Smooth muscle cell (in vitro differentiated cells): ENCODE data around the gene NT5DC3. TPM values are rescaled to one million over a fixed set of nuclear protein-coding genes. Genes with fewer than 3 reads are reported as not detected.

ENCODE experiments used
- DNase-seq: peaks from one replicate; lab custom pipeline; 2025; ENCODE audit not compliant: unreplicated experiment; lab: John Stamatoyannopoulos, UW
- H2AFZ ChIP-seq: fragments of 200-600 bp; sonication (generic); 2 replicates; pipeline ENCODE4 v1.6.0; 2016; ENCODE audit warnings: antibody characterized with exemption, low read depth, mild to moderate bottlenecking
- H3F3A ChIP-seq: fragments of 200-600 bp; sonication (generic); 2 replicates; pipeline ENCODE4 v1.6.0; 2017; ENCODE audit warnings: antibody characterized with exemption, low read depth
- H3K27ac ChIP-seq: fragments of 200-600 bp; sonication (generic); 2 replicates; pipeline ENCODE4 v1.5.1; 2016; ENCODE audit warnings: low read depth, mild to moderate bottlenecking
- H3K27me3 ChIP-seq: fragments of 200-600 bp; sonication (generic); 2 replicates; pipeline ENCODE4 v1.6.1; 2016; ENCODE audit warnings: low read depth, mild to moderate bottlenecking
- H3K36me3 ChIP-seq: fragments of 200-600 bp; sonication (generic); 2 replicates; pipeline ENCODE4 v1.5.1; 2016; ENCODE audit warnings: low read depth
- H3K4me1 ChIP-seq: fragments of 200-600 bp; sonication (generic); 2 replicates; pipeline ENCODE4 v1.5.1; 2016; ENCODE audit warnings: low read depth
- H3K4me2 ChIP-seq: fragments of 200-600 bp; sonication (generic); 2 replicates; pipeline ENCODE4 v1.6.0; 2016; ENCODE audit warnings: mild to moderate bottlenecking
- H3K4me3 ChIP-seq: fragments of 200-600 bp; sonication (generic); 2 replicates; pipeline ENCODE4 v1.5.1; 2016; ENCODE audit warnings: mild to moderate bottlenecking
- H3K79me2 ChIP-seq: fragments of 200-600 bp; sonication (generic); 2 replicates; pipeline ENCODE4 v1.6.0; 2016; ENCODE audit warnings: low read depth, mild to moderate bottlenecking
- H3K9ac ChIP-seq: fragments of 200-600 bp; sonication (generic); 2 replicates; pipeline ENCODE4 v1.6.0; 2016; ENCODE audit warnings: low read depth
- H3K9me3 ChIP-seq: fragments of 200-600 bp; sonication (generic); replicated peaks from 2 replicates; pipeline ENCODE4 v1.5.1; 2016; ENCODE audit warnings: low read depth
- H4K20me1 ChIP-seq: fragments of 200-600 bp; sonication (generic); 2 replicates; pipeline ENCODE4 v1.6.0; 2016; ENCODE audit warnings: low read depth
- WGBS: methylation state at CpG from one replicate; pipeline ENCODE4 v1.1.7; 2016; ENCODE audit warnings: low lambda C conversion rate; 5-methylcytosine and 5-hydroxymethylcytosine counted together
- polyA plus RNA-seq: library from polyadenylated mRNA; unstranded; fragments of >200 nt; fragmentation: Nextera tagmentation; extraction: Ambion mirVana; gene quantifications from 2 replicates; pipeline ENCODE4 v1.2.1, GENCODE V29; 2016
- total RNA-seq: library from RNA; depleted of rRNA; stranded (reverse); fragments of >200 nt; gene quantifications from 2 replicates; pipeline ENCODE4 v1.2.3, GENCODE V29; 2014
- TF ChIP-seq, protein P1 (sequence below): fragments of 200-600 bp; sonication (generic); IDR thresholded peaks from 2 replicates; pipeline ENCODE4 v1.5.1; 2017; ENCODE audit warnings: borderline replicate concordance, mild to moderate bottlenecking, antibody characterized with exemption; ENCODE audit not compliant: insufficient read depth, poor library complexity, severe bottlenecking

Gene NT5DC3
- total and polyA plus RNA-seq, 2 experiments from 2014 or later = 0.57 to 1.4 TPM

DNA sequence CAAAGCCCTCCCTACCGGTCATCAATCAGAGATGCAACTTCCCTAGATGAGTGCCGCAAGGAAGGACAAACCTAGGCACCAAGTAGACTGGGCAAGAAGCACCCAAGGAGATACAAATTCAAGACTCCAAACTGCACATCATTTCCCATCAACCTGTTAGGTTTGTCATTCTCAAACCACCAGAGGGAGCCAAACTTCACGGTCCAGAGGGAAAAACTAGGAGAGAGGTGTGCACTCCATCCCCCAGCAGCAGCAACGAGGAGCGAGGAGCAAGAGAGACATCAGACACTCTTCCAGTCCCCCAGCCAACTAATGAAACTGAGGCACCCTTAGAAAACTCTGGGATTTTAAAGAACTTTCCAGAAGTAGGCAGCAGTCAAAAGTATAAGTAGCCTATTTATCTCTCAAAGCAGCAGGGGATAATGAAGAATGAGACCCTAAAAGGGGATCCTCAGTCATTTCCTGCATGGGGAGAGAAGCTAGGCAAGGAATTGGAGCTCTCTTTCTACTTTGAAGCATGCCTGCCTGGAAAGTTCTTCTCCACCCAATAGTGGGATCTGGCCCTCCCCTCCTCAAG is 37.0 kb upstream of the NT5DC3 start:
- Histone ChIP-seq H3K4me3 (no peak overlapping the region), H3K9me3 (no peaks in the 10 kb centered on the region), H4K20me1 (no peaks in the 10 kb centered on the region), H3K9ac (no peak overlapping the region), H3K79me2 (no peaks in the 10 kb centered on the region), H3F3A (no peaks in the 10 kb centered on the region), H3K4me1 (peaks cover 3% of the 10 kb centered on the region), H3K27me3 (peaks cover 5% of the 10 kb centered on the region), H3K4me2 (no peak overlapping the region), H2AFZ (no peak overlapping the region), H3K27ac (no peak overlapping the region), H3K36me3 (no peaks in the 10 kb centered on the region)
- DNase-seq = no peak
- WGBS = 14% methylated on average over 5 of the region's 5 CpGs
- TF ChIP-seq, protein P1, sequence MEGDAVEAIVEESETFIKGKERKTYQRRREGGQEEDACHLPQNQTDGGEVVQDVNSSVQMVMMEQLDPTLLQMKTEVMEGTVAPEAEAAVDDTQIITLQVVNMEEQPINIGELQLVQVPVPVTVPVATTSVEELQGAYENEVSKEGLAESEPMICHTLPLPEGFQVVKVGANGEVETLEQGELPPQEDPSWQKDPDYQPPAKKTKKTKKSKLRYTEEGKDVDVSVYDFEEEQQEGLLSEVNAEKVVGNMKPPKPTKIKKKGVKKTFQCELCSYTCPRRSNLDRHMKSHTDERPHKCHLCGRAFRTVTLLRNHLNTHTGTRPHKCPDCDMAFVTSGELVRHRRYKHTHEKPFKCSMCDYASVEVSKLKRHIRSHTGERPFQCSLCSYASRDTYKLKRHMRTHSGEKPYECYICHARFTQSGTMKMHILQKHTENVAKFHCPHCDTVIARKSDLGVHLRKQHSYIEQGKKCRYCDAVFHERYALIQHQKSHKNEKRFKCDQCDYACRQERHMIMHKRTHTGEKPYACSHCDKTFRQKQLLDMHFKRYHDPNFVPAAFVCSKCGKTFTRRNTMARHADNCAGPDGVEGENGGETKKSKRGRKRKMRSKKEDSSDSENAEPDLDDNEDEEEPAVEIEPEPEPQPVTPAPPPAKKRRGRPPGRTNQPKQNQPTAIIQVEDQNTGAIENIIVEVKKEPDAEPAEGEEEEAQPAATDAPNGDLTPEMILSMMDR = peak; percentile 76

DNA sequence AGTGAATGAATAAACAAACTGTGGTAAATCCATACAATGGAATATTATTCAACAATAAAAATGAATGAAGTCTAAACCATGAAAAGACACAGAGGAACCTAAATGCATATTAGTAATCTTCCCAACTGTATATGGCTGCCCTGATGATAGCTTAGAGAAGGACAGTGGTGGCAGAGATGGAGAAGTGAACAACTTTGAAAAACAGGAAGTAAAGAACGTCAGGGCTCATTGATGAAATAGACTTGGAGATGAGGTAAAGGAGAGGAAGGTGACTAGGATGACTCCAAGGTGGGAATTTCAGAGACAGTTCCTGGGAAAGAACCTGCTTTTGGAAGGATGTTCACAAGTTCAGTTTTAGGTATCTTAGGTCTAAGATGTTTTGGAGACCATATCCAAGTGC is 36.3 kb upstream of the NT5DC3 start:
- Histone ChIP-seq H3K9me3 (no peaks in the 10 kb centered on the region), H2AFZ (no peak overlapping the region), H4K20me1 (no peaks in the 10 kb centered on the region), H3K27me3 (peaks cover 5% of the 10 kb centered on the region), H3K79me2 (no peaks in the 10 kb centered on the region), H3K4me3 (no peak overlapping the region), H3K9ac (no peak overlapping the region), H3F3A (no peaks in the 10 kb centered on the region), H3K36me3 (no peaks in the 10 kb centered on the region), H3K4me2 (no peak overlapping the region), H3K4me1 (peaks cover 3% of the 10 kb centered on the region), H3K27ac (no peak overlapping the region)
- no peak for DNase-seq
- TF ChIP-seq, protein P1 = no peak
- whole genome bisulfite sequencing = 96% methylated on average over 1 of the region's 1 CpG

DNA sequence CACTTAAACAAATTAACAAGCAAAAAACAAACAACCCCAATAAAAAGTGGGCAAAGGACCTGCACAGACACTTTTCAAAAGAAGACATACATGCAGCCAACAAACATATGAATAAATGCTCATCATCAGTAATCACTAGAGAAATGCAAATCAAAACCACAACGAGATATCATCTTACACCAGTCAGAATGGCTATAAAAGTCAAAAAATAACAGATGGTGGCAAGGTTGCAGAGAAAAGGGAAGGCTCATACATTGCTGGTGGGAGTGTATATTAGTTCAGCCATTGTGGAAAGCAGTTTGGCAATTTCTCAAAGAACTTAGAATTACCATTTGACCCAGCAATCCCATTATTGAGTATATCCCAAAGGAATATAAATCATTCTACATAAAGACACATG is 34.6 kb upstream of the NT5DC3 start:
- Histone ChIP-seq H3F3A (no peaks in the 10 kb centered on the region), H3K4me1 (peaks cover 3% of the 10 kb centered on the region)
- 63% methylated on average over 1 of the region's 1 CpG for WGBS

More for the DNA sequence above, 34.6 kb upstream of the NT5DC3 start:
- Histone ChIP-seq H3K36me3 (no peaks in the 10 kb centered on the region), H4K20me1 (no peaks in the 10 kb centered on the region), H3K9ac (no peak overlapping the region), H2AFZ (no peak overlapping the region), H3K4me2 (no peak overlapping the region), H3K27ac (no peak overlapping the region), H3K79me2 (no peaks in the 10 kb centered on the region), H3K4me3 (no peak overlapping the region), H3K9me3 (no peaks in the 10 kb centered on the region), H3K27me3 (peaks cover 10% of the 10 kb centered on the region)
- TF ChIP-seq, protein P1 = no peak
- DNase-seq = no peak
